Measurements from ENCODE around the gene ZNF853.

GRCh38 chr7:6616854-6617643 lies 1.6 kb downstream of the ZNF853 start:
- TF ChIP-seq POU5F1 (IDR thresholded peaks at IDR 0.05; ENCODE audit: low read depth, low read length) = no peak
- TF ChIP-seq CTCF (IDR thresholded peaks at IDR 0.05; ENCODE audit: control extremely low read depth in 1 of 3, insufficient read depth in 1 of 3, low read depth in 1 of 3, low read length in 3 of 3) = no peak
- no peak for TF ChIP-seq MAX (IDR thresholded peaks at IDR 0.05)
- no peak for TF ChIP-seq EGR1 (IDR thresholded peaks at IDR 0.05; ENCODE audit: borderline replicate concordance, low read depth, low read length)
- no peak for TF ChIP-seq TAF1 (IDR thresholded peaks at IDR 0.05; ENCODE audit: low read depth, low read length)
- TF ChIP-seq E2F6 (IDR thresholded peaks at IDR 0.05) = no peak
- TF ChIP-seq ATF2 (IDR thresholded peaks at IDR 0.05; ENCODE audit: low read length) = no peak
- TF ChIP-seq YY1 (IDR thresholded peaks at IDR 0.05; ENCODE audit: low read depth, low read length) = no peak
- TF ChIP-seq POLR2A (IDR thresholded peaks at IDR 0.05; ENCODE audit: control extremely low read depth in 1 of 2, low read depth in 2 of 2, low read length in 2 of 2) = no peak
- TF ChIP-seq EZH2 (IDR thresholded peaks at IDR 0.05; ENCODE audit: low read depth, low read length, severe bottlenecking) = no peak
- TF ChIP-seq FOSL1 (IDR thresholded peaks at IDR 0.05; ENCODE audit: insufficient read depth, low read depth, low read length) = no peak
- no peak for TF ChIP-seq GTF2F1 (IDR thresholded peaks at IDR 0.05; ENCODE audit: borderline replicate concordance, low read depth, low read length)
- TF ChIP-seq EP300 (IDR thresholded peaks at IDR 0.05; ENCODE audit: borderline replicate concordance in 1 of 2, low read depth in 2 of 2, low read length in 2 of 2) = no peak
- TF ChIP-seq TEAD4 (IDR thresholded peaks at IDR 0.05; ENCODE audit: low read depth, low read length) = no peak
